ENCODE results near the gene PKHD1.

The PKHD1 gene

DNA sequence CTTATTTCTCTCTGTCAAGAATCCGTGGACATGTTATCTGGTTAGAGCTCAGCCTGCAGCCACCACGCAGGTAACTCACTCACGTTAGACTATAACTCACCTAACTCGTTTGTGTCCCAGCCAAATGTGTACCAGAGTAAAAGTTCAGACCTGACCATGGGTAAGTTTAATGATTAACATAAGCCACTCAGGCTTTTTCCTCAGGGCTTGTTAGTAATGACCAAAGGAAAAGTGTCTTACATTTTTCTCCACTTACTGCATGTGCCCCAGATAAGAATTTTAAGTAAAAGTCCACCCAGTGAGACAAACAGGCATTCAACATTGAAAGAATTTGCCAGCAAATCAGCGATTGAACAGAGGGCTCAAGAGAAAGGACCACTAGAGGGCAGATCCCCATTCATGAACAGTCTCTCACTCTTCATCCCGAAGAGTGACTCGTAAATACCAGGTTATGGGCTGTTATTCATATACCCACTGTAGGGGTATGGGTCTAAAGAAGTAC lies at the start of gene PKHD1:
Gene PKHD1 (minus strand): TSS at position 116 of the 502 bp plus-strand sequence. CDS start 2,680 bp downstream, outside the sequence.
- Histone ChIP-seq H3K9ac (ENCODE audit: low read depth in 1 of 2, low read length in 2 of 2) (no peak within 1 kb of the TSS), H3K4me3 (ENCODE audit: low read length in 2 of 2) (peak within 1 kb of the TSS; percentile 2 to 14), H3K4me1 (ENCODE audit: control insufficient read depth in 2 of 2, insufficient read depth in 2 of 2, low read length in 2 of 2) (no peaks in the 10 kb centered on the region), H3K9me3 (ENCODE audit: control insufficient read depth in 2 of 2, low read length in 2 of 2) (no peaks in the 10 kb centered on the region), H3K27me3 (ENCODE audit: control insufficient read depth in 2 of 2, insufficient read depth in 2 of 2, low read length in 2 of 2) (no peaks in the 10 kb centered on the region), H3K27ac (ENCODE audit: low read depth in 2 of 2, low read length in 2 of 2) (no peak within 1 kb of the TSS), H3K36me3 (ENCODE audit: control insufficient read depth in 2 of 2, insufficient read depth in 2 of 2, low read length in 2 of 2) (no peaks in the 10 kb centered on the region)

- H3K27me3 ChIP-seq (ENCODE audit: control insufficient read depth in 2 of 2, insufficient read depth in 2 of 2, low read length in 2 of 2) = peaks cover 0 to 3% of the 10 kb centered on the region in 2 donors
- H3K27ac ChIP-seq (ENCODE audit: low read depth in 2 of 2, low read length in 2 of 2) = no peak overlapping the region
- H3K4me1 ChIP-seq (ENCODE audit: control insufficient read depth in 2 of 2, insufficient read depth in 2 of 2, low read length in 2 of 2) = no peaks in the 10 kb centered on the region
- H3K36me3 ChIP-seq (ENCODE audit: control insufficient read depth in 2 of 2, insufficient read depth in 2 of 2, low read length in 2 of 2) = no peaks in the 10 kb centered on the region
- H3K9ac ChIP-seq (ENCODE audit: low read depth in 1 of 2, low read length in 2 of 2) = no peak overlapping the region
- H3K9me3 ChIP-seq (ENCODE audit: control insufficient read depth in 2 of 2, low read length in 2 of 2) = no peaks in the 10 kb centered on the region
- H3K4me3 ChIP-seq (ENCODE audit: low read length in 2 of 2) = no peak overlapping the region
Observed at GRCh38 chr6:52136934-52137467, 49.6 kb upstream of the PKHD1 start.

DNA sequence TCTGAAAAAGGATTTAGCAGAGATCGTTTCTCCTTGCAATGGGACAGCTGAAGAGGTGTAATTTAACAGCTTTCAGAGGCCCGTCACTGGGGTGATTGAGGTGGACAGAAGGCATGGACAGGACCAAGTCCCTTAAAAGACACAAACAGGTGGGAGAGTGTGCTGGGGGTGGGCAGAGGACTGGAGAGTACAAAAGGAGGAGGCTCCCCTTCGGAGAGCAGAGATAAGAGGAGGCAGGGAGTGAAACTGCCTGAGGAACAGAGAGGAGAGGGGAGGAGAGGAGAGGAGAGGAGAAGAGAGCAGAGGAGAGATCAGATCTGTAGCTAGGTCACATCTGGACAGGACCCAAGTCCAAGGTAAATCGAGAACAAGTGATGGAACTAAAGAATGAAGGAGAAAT lies 48.6 kb upstream of the PKHD1 start:
- no peaks in the 10 kb centered on the region for H3K9me3 ChIP-seq (ENCODE audit: control insufficient read depth in 2 of 2, low read length in 2 of 2)
- H3K27me3 ChIP-seq (ENCODE audit: control insufficient read depth in 2 of 2, insufficient read depth in 2 of 2, low read length in 2 of 2) = peaks cover 0 to 3% of the 10 kb centered on the region in 2 donors
- H3K4me1 ChIP-seq (ENCODE audit: control insufficient read depth in 2 of 2, insufficient read depth in 2 of 2, low read length in 2 of 2) = no peaks in the 10 kb centered on the region
- no peaks in the 10 kb centered on the region for H3K36me3 ChIP-seq (ENCODE audit: control insufficient read depth in 2 of 2, insufficient read depth in 2 of 2, low read length in 2 of 2)
- H3K9ac ChIP-seq (ENCODE audit: low read depth in 1 of 2, low read length in 2 of 2) = no peak overlapping the region
- H3K27ac ChIP-seq (ENCODE audit: low read depth in 2 of 2, low read length in 2 of 2) = no peak overlapping the region
- H3K4me3 ChIP-seq (ENCODE audit: low read length in 2 of 2) = no peak overlapping the region

GRCh38 chr6:52135217-52135616 lies 47.8 kb upstream of the PKHD1 start:
- Histone ChIP-seq H3K27ac (ENCODE audit: low read depth in 2 of 2, low read length in 2 of 2) (no peak overlapping the region), H3K9ac (ENCODE audit: low read depth in 1 of 2, low read length in 2 of 2) (no peak overlapping the region), H3K27me3 (ENCODE audit: control insufficient read depth in 2 of 2, insufficient read depth in 2 of 2, low read length in 2 of 2) (peaks cover 0 to 3% of the 10 kb centered on the region in 2 donors), H3K4me1 (ENCODE audit: control insufficient read depth in 2 of 2, insufficient read depth in 2 of 2, low read length in 2 of 2) (no peaks in the 10 kb centered on the region), H3K4me3 (ENCODE audit: low read length in 2 of 2) (no peak overlapping the region), H3K36me3 (ENCODE audit: control insufficient read depth in 2 of 2, insufficient read depth in 2 of 2, low read length in 2 of 2) (no peaks in the 10 kb centered on the region), H3K9me3 (ENCODE audit: control insufficient read depth in 2 of 2, low read length in 2 of 2) (no peaks in the 10 kb centered on the region)

DNA sequence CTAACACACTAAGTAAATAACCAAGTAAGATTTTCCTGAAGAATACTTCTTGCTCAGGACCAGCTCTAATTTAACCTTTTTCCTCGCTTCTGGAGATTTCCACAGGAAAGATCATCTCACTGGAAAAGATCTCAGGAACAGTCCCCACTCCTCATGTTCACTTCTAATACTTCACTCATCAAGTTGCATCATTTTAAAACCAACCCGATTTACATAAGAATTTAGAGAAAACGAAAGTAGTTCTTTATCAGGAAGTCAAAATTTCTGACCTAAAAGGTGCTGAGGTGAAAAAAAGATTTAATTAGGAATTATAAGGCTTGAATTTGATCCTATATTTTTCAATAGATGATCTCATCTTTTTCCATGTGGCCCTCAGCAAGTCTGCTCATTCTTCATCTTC lies 46.6 kb upstream of the PKHD1 start:
- no peaks in the 10 kb centered on the region for H3K36me3 ChIP-seq (ENCODE audit: control insufficient read depth in 2 of 2, insufficient read depth in 2 of 2, low read length in 2 of 2)

DNA sequence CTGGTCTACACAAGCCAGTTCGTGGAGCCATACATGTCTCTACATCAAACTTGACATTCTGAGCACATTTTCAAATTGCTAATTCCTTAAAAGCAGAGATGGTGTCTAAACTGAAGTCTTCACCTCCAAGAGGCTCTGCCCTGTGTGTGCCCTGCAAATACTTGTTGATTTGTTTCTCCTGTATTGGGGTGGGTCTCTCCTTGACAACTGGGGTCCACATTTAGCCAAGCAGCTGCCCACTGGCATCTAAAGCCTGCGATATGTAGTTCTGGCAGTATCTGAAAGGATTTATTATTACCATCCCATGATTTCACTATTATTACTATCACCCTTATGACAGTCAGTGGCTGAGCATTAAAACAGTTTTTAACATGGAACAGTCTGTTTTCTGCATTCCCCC lies 45.9 kb upstream of the PKHD1 start:
- Histone ChIP-seq H3K9me3 (ENCODE audit: control insufficient read depth in 2 of 2, low read length in 2 of 2) (no peaks in the 10 kb centered on the region), H3K27me3 (ENCODE audit: control insufficient read depth in 2 of 2, insufficient read depth in 2 of 2, low read length in 2 of 2) (peaks cover 0 to 3% of the 10 kb centered on the region in 2 donors), H3K4me3 (ENCODE audit: low read length in 2 of 2) (no peak overlapping the region), H3K36me3 (ENCODE audit: control insufficient read depth in 2 of 2, insufficient read depth in 2 of 2, low read length in 2 of 2) (no peaks in the 10 kb centered on the region), H3K9ac (ENCODE audit: low read depth in 1 of 2, low read length in 2 of 2) (no peak overlapping the region), H3K27ac (ENCODE audit: low read depth in 2 of 2, low read length in 2 of 2) (no peak overlapping the region), H3K4me1 (ENCODE audit: control insufficient read depth in 2 of 2, insufficient read depth in 2 of 2, low read length in 2 of 2) (no peaks in the 10 kb centered on the region)

More for the DNA sequence above, 46.6 kb upstream of the PKHD1 start:
- Histone ChIP-seq H3K27me3 (ENCODE audit: control insufficient read depth in 2 of 2, insufficient read depth in 2 of 2, low read length in 2 of 2) (peaks cover 0 to 3% of the 10 kb centered on the region in 2 donors), H3K4me3 (ENCODE audit: low read length in 2 of 2) (no peak overlapping the region), H3K27ac (ENCODE audit: low read depth in 2 of 2, low read length in 2 of 2) (no peak overlapping the region), H3K9me3 (ENCODE audit: control insufficient read depth in 2 of 2, low read length in 2 of 2) (no peaks in the 10 kb centered on the region), H3K4me1 (ENCODE audit: control insufficient read depth in 2 of 2, insufficient read depth in 2 of 2, low read length in 2 of 2) (no peaks in the 10 kb centered on the region), H3K9ac (ENCODE audit: low read depth in 1 of 2, low read length in 2 of 2) (no peak overlapping the region)

GRCh38 chr6:52132292-52132691 lies 44.9 kb upstream of the PKHD1 start:
- Histone ChIP-seq H3K27ac (ENCODE audit: low read depth in 2 of 2, low read length in 2 of 2) (no peak overlapping the region), H3K4me3 (ENCODE audit: low read length in 2 of 2) (no peak overlapping the region), H3K4me1 (ENCODE audit: control insufficient read depth in 2 of 2, insufficient read depth in 2 of 2, low read length in 2 of 2) (no peaks in the 10 kb centered on the region), H3K9me3 (ENCODE audit: control insufficient read depth in 2 of 2, low read length in 2 of 2) (no peaks in the 10 kb centered on the region), H3K36me3 (ENCODE audit: control insufficient read depth in 2 of 2, insufficient read depth in 2 of 2, low read length in 2 of 2) (no peaks in the 10 kb centered on the region), H3K27me3 (ENCODE audit: control insufficient read depth in 2 of 2, insufficient read depth in 2 of 2, low read length in 2 of 2) (peaks cover 0 to 3% of the 10 kb centered on the region in 2 donors), H3K9ac (ENCODE audit: low read depth in 1 of 2, low read length in 2 of 2) (no peak overlapping the region)

- H3K27me3 ChIP-seq (ENCODE audit: control insufficient read depth in 2 of 2, insufficient read depth in 2 of 2, low read length in 2 of 2) = peaks cover 0 to 3% of the 10 kb centered on the region in 2 donors
- no peak overlapping the region for H3K9ac ChIP-seq (ENCODE audit: low read depth in 1 of 2, low read length in 2 of 2)
- H3K36me3 ChIP-seq (ENCODE audit: control insufficient read depth in 2 of 2, insufficient read depth in 2 of 2, low read length in 2 of 2) = no peaks in the 10 kb centered on the region
- H3K4me1 ChIP-seq (ENCODE audit: control insufficient read depth in 2 of 2, insufficient read depth in 2 of 2, low read length in 2 of 2) = no peaks in the 10 kb centered on the region
- no peak overlapping the region for H3K27ac ChIP-seq (ENCODE audit: low read depth in 2 of 2, low read length in 2 of 2)
- H3K4me3 ChIP-seq (ENCODE audit: low read length in 2 of 2) = no peak overlapping the region
- H3K9me3 ChIP-seq (ENCODE audit: control insufficient read depth in 2 of 2, low read length in 2 of 2) = no peaks in the 10 kb centered on the region
Observed at GRCh38 chr6:52130440-52130839, 43.0 kb upstream of the PKHD1 start.

DNA sequence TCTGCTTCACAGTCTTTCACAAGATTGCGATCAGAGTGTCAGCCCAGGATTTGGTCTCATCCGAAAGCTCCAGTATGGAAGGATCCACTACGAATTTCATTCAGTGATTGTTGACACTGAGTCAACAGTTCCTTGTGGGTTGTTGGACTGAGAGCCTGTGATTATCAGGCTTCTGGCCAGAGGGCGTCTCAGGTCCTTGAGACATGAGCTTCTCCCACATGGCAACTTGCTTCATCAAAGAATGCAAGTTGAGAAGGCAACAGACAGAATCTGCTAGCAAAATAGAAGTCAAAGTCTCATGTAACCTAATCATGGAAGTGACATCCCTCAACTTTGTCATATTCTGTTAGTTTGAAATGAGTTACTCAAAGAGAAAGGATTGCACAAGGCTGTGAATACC lies 40.5 kb upstream of the PKHD1 start:
- Histone ChIP-seq H3K36me3 (ENCODE audit: control insufficient read depth in 2 of 2, insufficient read depth in 2 of 2, low read length in 2 of 2) (no peaks in the 10 kb centered on the region), H3K27me3 (ENCODE audit: control insufficient read depth in 2 of 2, insufficient read depth in 2 of 2, low read length in 2 of 2) (peaks cover 0 to 2% of the 10 kb centered on the region in 2 donors), H3K4me3 (ENCODE audit: low read length in 2 of 2) (no peak overlapping the region)

GRCh38 chr6:52126231-52126630 lies 38.8 kb upstream of the PKHD1 start:
- Histone ChIP-seq H3K9me3 (ENCODE audit: control insufficient read depth in 2 of 2, low read length in 2 of 2) (no peaks in the 10 kb centered on the region), H3K4me1 (ENCODE audit: control insufficient read depth in 2 of 2, insufficient read depth in 2 of 2, low read length in 2 of 2) (no peaks in the 10 kb centered on the region), H3K4me3 (ENCODE audit: low read length in 2 of 2) (no peak overlapping the region), H3K36me3 (ENCODE audit: control insufficient read depth in 2 of 2, insufficient read depth in 2 of 2, low read length in 2 of 2) (no peaks in the 10 kb centered on the region), H3K27ac (ENCODE audit: low read depth in 2 of 2, low read length in 2 of 2) (no peak overlapping the region), H3K27me3 (ENCODE audit: control insufficient read depth in 2 of 2, insufficient read depth in 2 of 2, low read length in 2 of 2) (peaks cover 0 to 2% of the 10 kb centered on the region in 2 donors), H3K9ac (ENCODE audit: low read depth in 1 of 2, low read length in 2 of 2) (no peak overlapping the region)

More for the DNA sequence above, 40.5 kb upstream of the PKHD1 start:
- H3K9me3 ChIP-seq (ENCODE audit: control insufficient read depth in 2 of 2, low read length in 2 of 2) = no peaks in the 10 kb centered on the region
- H3K4me1 ChIP-seq (ENCODE audit: control insufficient read depth in 2 of 2, insufficient read depth in 2 of 2, low read length in 2 of 2) = no peaks in the 10 kb centered on the region
- H3K9ac ChIP-seq (ENCODE audit: low read depth in 1 of 2, low read length in 2 of 2) = no peak overlapping the region
- H3K27ac ChIP-seq (ENCODE audit: low read depth in 2 of 2, low read length in 2 of 2) = no peak overlapping the region
